Astrocyte of the cerebellum (primary cell): ENCODE measurements around the gene PARP16.

Experiments used
- DNase-seq: peaks from one replicate; pipeline ENCODE4 v3.0.0-alpha.2; 2011; ENCODE audit warnings: low read depth
- H3K4me3 ChIP-seq: 2 replicates; pipeline ENCODE4 v1.5.1; 2011; ENCODE audit warnings: mild to moderate bottlenecking, low read depth, low read length, moderate library complexity
- in situ Hi-C: cut with HindIII; loops from 2 replicates; pipeline ENCODE4 v1.10.0; 2017; ENCODE audit warnings: low sequenced_read_pairs
- TF ChIP-seq, protein P1 (sequence below): IDR thresholded peaks from 2 replicates; pipeline ENCODE4 v1.5.1; 2012; ENCODE audit warnings: low read length, low read depth, moderate library complexity, mild to moderate bottlenecking; ENCODE audit errors: missing control alignments

The PARP16 gene

GRCh38 chr15:65305776-65306175 lies 19.1 kb upstream of the PARP16 start:
- no peak overlapping the region for H3K4me3 ChIP-seq
- DNase-seq, result no peak
- TF ChIP-seq, protein P1, sequence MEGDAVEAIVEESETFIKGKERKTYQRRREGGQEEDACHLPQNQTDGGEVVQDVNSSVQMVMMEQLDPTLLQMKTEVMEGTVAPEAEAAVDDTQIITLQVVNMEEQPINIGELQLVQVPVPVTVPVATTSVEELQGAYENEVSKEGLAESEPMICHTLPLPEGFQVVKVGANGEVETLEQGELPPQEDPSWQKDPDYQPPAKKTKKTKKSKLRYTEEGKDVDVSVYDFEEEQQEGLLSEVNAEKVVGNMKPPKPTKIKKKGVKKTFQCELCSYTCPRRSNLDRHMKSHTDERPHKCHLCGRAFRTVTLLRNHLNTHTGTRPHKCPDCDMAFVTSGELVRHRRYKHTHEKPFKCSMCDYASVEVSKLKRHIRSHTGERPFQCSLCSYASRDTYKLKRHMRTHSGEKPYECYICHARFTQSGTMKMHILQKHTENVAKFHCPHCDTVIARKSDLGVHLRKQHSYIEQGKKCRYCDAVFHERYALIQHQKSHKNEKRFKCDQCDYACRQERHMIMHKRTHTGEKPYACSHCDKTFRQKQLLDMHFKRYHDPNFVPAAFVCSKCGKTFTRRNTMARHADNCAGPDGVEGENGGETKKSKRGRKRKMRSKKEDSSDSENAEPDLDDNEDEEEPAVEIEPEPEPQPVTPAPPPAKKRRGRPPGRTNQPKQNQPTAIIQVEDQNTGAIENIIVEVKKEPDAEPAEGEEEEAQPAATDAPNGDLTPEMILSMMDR, result no peak
- in situ Hi-C loops, result loop anchor here (25.0 kb wide), 1 partner anchor 157 kb away; no protein-coding TSS in a partner anchor

DNA sequence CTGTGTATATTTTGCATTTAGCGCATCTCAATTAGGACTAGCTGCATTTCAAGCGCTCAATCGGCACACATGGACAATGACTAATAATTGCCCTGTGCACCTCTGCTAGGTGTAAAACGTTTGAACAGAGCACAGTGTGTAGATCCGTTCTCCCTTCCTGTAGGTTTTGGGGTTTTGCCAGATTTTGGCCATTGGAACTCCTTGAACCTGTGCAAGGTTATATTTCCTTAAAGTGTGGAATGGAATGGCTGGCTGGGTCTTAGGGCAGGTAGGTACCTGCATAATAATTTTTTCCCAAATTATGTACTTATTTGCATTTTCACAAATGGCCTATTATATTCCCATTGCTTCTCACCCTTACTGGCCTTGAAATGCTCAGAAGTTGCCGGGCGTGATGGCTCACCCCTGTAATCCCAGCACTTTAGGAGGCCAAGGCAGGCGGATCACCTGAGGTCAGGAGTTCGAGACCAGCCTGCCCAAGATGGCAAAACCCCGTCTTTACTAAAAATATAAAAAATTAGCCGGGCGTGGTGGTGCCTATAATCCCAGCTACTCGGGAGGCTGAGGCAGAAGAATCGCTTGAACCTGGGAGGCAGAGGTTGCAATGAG lies 18.6 kb upstream of the PARP16 start:
- TF ChIP-seq, protein P1, result no peak
- H3K4me3 ChIP-seq, result no peak overlapping the region
- no peak for DNase-seq
- in situ Hi-C loops, result loop anchor here (25.0 kb wide), 1 partner anchor 157 kb away; no protein-coding TSS in a partner anchor

DNA sequence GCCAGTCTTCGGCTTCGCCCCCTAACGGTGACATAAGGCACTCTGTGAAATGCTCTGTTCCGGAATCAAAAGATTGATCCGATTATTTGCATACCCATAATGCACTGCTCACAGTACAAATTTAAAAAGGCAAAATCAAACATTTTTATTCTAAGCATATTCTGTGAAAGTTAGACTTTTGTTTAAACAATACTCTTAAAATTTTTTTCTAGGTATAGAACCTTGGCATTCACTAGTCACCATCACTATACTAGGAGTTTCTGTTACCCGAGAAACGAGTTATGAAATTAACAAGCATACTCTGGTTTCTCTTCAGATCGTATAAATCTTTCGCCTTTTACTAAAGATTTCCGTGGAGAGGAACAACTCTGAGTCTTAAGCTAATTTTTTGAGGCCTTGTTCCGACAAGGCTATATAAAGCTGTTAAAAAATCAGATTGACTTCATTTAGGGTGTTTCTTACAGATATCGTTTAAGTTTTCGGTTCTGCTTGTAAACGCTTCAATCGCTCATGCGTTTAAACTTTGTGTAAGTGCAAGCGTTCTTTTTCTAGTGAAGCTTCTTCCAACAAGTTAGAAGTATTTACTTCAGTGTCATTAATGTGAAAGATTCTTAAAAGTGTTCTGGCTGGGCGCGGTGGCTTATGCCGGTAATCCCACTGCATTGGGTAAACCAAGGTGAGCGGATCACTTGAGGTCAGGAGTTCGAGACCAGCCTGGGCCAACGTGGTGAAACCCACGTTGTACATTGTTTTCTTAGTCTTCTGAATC lies 17.9 kb upstream of the PARP16 start, which contains the start of gene RNU5B-1:
Gene RNU5B-1, plus strand, starts transcription at position 297 of the 769 bp plus-strand sequence.
- H3K4me3 ChIP-seq, result peak within 1 kb of the TSS; percentile 36
- TF ChIP-seq, protein P1, result peak; percentile 96
- DNase-seq, result peak; percentile 92
- in situ Hi-C loops, result loop anchor here (25.0 kb wide), 1 partner anchor 158 kb away; no protein-coding TSS in a partner anchor

DNA sequence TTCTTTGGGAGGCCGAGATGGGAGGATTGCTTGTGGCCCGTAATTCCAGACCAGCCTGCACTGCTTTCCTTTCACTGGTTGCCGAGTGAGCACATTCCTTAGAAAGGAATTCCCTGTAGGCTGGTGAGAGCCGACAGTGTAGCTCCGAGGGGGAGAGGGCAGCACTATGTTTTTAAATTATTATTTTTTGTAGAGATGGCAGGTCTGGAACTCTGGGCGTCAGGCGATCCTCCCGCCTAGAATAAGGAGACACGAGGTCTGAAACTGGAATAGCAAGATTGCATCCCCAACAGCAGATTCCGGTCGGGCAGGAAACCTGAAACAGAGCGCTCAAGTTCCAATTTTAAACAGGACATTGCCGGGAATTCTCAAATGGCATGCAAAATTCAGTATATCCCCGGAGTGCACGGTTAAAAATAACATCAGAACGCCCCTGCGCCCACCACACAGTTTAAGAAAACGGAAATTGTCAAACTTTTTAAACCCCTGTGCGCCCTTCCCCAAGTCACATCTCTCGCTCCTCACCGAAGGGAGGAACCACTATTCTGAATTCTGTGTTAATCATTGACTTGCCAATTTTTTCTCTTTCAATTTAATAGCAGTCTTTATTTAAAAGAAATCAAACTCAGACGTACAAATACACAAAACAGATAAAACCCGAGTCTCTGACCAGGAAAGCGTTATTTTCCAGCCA lies 17.2 kb upstream of the PARP16 start:
- in situ Hi-C loops, result loop anchor here (25.0 kb wide), 1 partner anchor 158 kb away; no protein-coding TSS in a partner anchor
- no peak for DNase-seq
- peak overlapping the region; percentile 36 for H3K4me3 ChIP-seq
- TF ChIP-seq, protein P1, result no peak

GRCh38 chr15:65302061-65302460 lies 15.4 kb upstream of the PARP16 start:
- no peak overlapping the region for H3K4me3 ChIP-seq
- in situ Hi-C loops, result loop anchor here (25.0 kb wide), 1 partner anchor 160 kb away; no protein-coding TSS in a partner anchor
- TF ChIP-seq, protein P1, result no peak
- DNase-seq, result no peak

GRCh38 chr15:65300924-65301441 lies 14.3 kb upstream of the PARP16 start:
- H3K4me3 ChIP-seq, result no peak overlapping the region
- DNase-seq, result no peak
- in situ Hi-C loops, result loop anchor here (25.0 kb wide), 1 partner anchor 161 kb away; no protein-coding TSS in a partner anchor
- TF ChIP-seq, protein P1, result no peak
